Upper lobe of left lung (tissue), 6 donors: ENCODE results near the gene LRRC8D. TPM values are rescaled to one million over a fixed set of nuclear protein-coding genes. Genes with fewer than 3 reads are reported as not detected.

Experiments used
- ATAC-seq, 2 donors: fragments of 200-7000 bp; cut with Tn5 transposase; one replicate each; pipeline ENCODE4 v1.9.1; 2022; ENCODE audit warnings: mild to moderate bottlenecking in 2 of 2, moderate library complexity in 2 of 2; ENCODE audit not compliant: low FRiP score in 2 of 2
- DNase-seq, 2 donors: peaks; one replicate each; pipeline ENCODE4 v3.0.0-alpha.2; 2019 to 2020
- H3K27ac ChIP-seq, 4 donors: fragments of 200-600 bp; sonication (generic); one replicate each; pipeline ENCODE4 v1.5.1; 2016 to 2019
- H3K27me3 ChIP-seq, 4 donors: fragments of 200-600 bp; sonication (generic); one replicate each; pipeline ENCODE4 v1.5.1; 2017 to 2019
- H3K36me3 ChIP-seq, 4 donors: fragments of 200-600 bp; sonication (generic); one replicate each; pipeline ENCODE4 v1.5.1; 2016 to 2019
- H3K4me1 ChIP-seq, 4 donors: fragments of 200-600 bp; sonication (generic); one replicate each; pipeline ENCODE4 v1.5.1; 2018 to 2019
- H3K4me3 ChIP-seq, 4 donors: fragments of 200-600 bp; sonication (generic); one replicate each; pipeline ENCODE4 v1.5.1; 2017 to 2019; ENCODE audit warnings: mild to moderate bottlenecking in 2 of 4, moderate library complexity in 1 of 4
- H3K9me3 ChIP-seq, 4 donors: fragments of 200-600 bp; sonication (generic); one replicate each; pipeline ENCODE4 v1.5.1; 2018 to 2019
- EP300 ChIP-seq, 4 donors: sonication (generic); formaldehyde crosslinking; IDR thresholded peaks; one replicate each; pipeline ENCODE4 v1.5.1; 2017; ENCODE audit warnings: antibody characterized with exemption in 4 of 4, control low read depth in 2 of 4
- POLR2A ChIP-seq, 4 donors: fragments of 450-650 bp; IDR thresholded peaks; one replicate each; pipeline ENCODE4 v1.5.1; 2016 to 2017; ENCODE audit warnings: antibody characterized with exemption in 4 of 4, mild to moderate bottlenecking in 2 of 4
- POLR2AphosphoS5 ChIP-seq, 2 donors: sonication (generic); formaldehyde crosslinking; IDR thresholded peaks; one replicate each; pipeline ENCODE4 v1.5.1; 2017; ENCODE audit warnings: antibody characterized with exemption in 2 of 2
- WGBS, 2 donors: methylation state at CpG; one replicate each; pipeline ENCODE4 v1.1.5; 2017 to 2018; 5-methylcytosine and 5-hydroxymethylcytosine counted together
- total RNA-seq, 6 donors: library from RNA; depleted of rRNA in 4 of 6; stranded (reverse); fragments of >200 nt in 4 of 6; gene quantifications; one replicate each; pipeline versions ENCODE4 v1.1.0 to v1.2.1, GENCODE V29; 2016 to 2021
- TF ChIP-seq, protein P1 (sequence below), 6 experiments: fragments of 450-650 bp in 4 of 6; fragments of 200-600 bp in 2 of 6; sonication (generic) in 2 of 6; IDR thresholded peaks; one replicate each; pipeline ENCODE4 v1.5.1; 2016 to 2019; ENCODE audit warnings: antibody characterized with exemption in 6 of 6
- donor health status: DM: no; HTN: no; CAD: no; lungs with moderate emphysema.
- donor health status: DM: no; HTN: yes; CAD: no; lungs with severe emphysema.

The LRRC8D gene
- total RNA-seq, 6 donors from 2014 or later: 3.7 to 24.0 (median 12.2) TPM

DNA sequence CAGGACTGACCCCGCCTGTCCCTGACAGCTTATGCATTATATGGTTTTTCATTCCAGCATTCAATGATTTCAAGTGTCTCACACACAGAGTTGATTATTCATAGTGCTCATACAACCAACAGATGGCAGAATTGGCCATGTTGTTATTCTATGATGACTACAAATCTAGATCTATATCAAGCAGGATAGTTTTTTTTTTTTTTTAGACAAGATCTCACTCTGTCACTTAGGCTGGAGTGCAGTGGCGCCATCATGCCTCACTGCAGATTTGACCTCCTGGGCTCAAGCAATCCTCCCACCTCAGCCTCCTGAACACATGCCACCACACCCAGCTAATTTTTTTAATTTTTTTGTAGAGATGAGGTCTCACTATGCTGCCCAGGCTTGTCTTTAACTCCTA lies 40.1 kb upstream of the LRRC8D start:
- 65 to 86% methylated on average over 2 of the region's 2 CpGs for WGBS, 2 donors
- TF ChIP-seq EP300 (IDR thresholded peaks at IDR 0.05) (no peak), POLR2AphosphoS5 (IDR thresholded peaks at IDR 0.05) (no peak), POLR2A (IDR thresholded peaks at IDR 0.05) (no peak)
- TF ChIP-seq, protein P1, sequence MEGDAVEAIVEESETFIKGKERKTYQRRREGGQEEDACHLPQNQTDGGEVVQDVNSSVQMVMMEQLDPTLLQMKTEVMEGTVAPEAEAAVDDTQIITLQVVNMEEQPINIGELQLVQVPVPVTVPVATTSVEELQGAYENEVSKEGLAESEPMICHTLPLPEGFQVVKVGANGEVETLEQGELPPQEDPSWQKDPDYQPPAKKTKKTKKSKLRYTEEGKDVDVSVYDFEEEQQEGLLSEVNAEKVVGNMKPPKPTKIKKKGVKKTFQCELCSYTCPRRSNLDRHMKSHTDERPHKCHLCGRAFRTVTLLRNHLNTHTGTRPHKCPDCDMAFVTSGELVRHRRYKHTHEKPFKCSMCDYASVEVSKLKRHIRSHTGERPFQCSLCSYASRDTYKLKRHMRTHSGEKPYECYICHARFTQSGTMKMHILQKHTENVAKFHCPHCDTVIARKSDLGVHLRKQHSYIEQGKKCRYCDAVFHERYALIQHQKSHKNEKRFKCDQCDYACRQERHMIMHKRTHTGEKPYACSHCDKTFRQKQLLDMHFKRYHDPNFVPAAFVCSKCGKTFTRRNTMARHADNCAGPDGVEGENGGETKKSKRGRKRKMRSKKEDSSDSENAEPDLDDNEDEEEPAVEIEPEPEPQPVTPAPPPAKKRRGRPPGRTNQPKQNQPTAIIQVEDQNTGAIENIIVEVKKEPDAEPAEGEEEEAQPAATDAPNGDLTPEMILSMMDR (IDR thresholded peaks at IDR 0.05): peak in 1 of 6 experiments; percentile 14
- DNase-seq: no peak

DNA sequence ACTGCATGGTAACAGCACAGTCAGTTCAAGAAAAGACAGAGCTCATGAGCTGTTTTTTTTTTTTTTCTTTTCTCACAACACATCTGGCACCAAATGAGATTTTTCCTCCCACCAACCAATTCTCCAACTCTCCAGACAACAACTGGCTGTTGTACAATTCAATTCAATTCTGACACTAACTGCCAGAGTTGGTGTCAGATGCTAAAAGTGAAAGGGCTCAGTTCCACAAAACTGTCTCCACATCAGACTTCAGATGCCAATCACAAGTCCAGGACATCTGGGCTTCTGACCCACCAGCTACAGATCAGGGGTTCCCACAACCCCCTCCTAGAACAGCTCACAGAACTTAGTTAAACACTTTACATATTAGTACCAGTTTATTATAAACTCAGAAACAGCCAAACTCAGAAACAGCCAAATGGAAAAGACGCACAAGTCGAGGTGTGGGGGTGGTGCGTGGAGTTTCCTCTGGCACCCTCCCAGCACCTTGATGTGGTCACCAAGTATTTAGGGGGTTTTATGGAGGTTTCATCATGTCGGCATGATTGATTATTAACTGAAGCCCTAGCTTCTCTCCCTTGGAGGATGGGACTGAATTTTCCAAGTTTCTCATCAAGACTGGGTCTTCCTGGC lies 39.2 kb upstream of the LRRC8D start:
- H3K9me3 ChIP-seq: no peaks in the 10 kb centered on the region
- DNase-seq: no peak
- WGBS, 2 donors: 60 to 77% methylated on average over 4 of the region's 4 CpGs
- no peaks in the 10 kb centered on the region for H3K27me3 ChIP-seq
- H3K36me3 ChIP-seq: no peaks in the 10 kb centered on the region
- H3K4me1 ChIP-seq: no peaks in the 10 kb centered on the region
- H3K27ac ChIP-seq: no peak overlapping the region
- no peak for ATAC-seq
- TF ChIP-seq POLR2AphosphoS5 (IDR thresholded peaks at IDR 0.05) (no peak), EP300 (IDR thresholded peaks at IDR 0.05) (no peak), POLR2A (IDR thresholded peaks at IDR 0.05) (no peak)
- TF ChIP-seq, protein P1 (IDR thresholded peaks at IDR 0.05): no peak
- H3K4me3 ChIP-seq: no peak overlapping the region

More for the DNA sequence above, 40.1 kb upstream of the LRRC8D start:
- Histone ChIP-seq H3K36me3 (no peaks in the 10 kb centered on the region), H3K27ac (no peak overlapping the region), H3K4me3 (no peak overlapping the region), H3K4me1 (no peaks in the 10 kb centered on the region), H3K27me3 (no peaks in the 10 kb centered on the region), H3K9me3 (no peaks in the 10 kb centered on the region)
- ATAC-seq: no peak

DNA sequence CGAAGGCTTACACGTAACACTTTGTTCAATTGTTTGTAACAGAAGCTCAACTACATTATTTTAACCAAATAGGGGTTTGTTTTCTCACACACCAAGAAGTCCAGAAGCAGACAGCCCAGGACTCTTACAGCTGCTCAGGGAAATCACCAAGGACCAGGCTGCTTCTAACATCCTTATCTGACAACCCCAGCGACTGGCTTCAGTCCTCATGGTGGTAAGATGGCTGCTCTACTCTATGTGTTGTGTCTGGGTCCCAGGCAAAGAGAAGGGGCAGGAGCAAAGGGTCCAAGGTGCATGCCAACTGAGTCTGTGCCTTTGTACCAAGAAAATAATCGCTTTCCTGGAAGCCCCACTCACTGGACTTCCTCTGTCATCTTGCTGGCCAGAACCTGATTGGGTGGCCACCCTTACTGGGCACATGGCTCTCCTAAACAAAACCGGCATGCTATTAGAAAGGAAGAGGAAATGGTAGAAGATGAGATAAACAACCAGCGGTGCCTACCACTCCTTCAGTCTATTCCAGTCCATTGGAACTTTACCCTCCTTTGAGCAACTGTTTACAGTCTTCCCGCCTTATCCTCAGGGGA lies 34.1 kb upstream of the LRRC8D start:
- TF ChIP-seq POLR2A (IDR thresholded peaks at IDR 0.05): no peak
- no peak for TF ChIP-seq EP300 (IDR thresholded peaks at IDR 0.05)
- no peak for TF ChIP-seq POLR2AphosphoS5 (IDR thresholded peaks at IDR 0.05)
- TF ChIP-seq, protein P1 (IDR thresholded peaks at IDR 0.05): no peak

DNA sequence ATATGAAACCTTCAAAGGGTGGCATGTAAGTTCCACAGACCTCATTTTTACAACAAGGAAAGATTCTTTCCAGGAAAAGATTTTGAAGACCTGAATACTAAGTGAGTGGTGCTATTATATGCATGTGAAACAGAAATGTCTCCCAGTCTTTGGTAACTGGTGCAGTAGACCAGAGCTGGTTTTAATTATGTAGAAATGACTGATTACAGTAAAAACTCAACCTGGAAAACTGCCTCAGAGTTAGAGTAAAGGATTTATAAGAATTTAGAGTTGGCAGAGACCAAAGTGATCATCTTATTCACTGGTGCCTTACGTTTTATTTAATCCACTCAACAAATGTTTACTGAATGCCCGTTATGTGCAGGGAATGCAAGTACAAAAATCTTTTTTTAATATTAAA lies 30.2 kb upstream of the LRRC8D start:
- TF ChIP-seq POLR2A (IDR thresholded peaks at IDR 0.05): no peak
- H3K27me3 ChIP-seq: no peaks in the 10 kb centered on the region
- H3K27ac ChIP-seq: no peak overlapping the region
- DNase-seq: no peak
- no peaks in the 10 kb centered on the region for H3K9me3 ChIP-seq
- H3K4me1 ChIP-seq: no peaks in the 10 kb centered on the region
- no peak for ATAC-seq
- WGBS, 2 donors: 75 to 83% methylated on average over 2 of the region's 2 CpGs
- no peak overlapping the region for H3K4me3 ChIP-seq
- H3K36me3 ChIP-seq: no peaks in the 10 kb centered on the region

More for the DNA sequence above, 34.1 kb upstream of the LRRC8D start:
- no peak overlapping the region for H3K4me3 ChIP-seq
- H3K27ac ChIP-seq: no peak overlapping the region
- ATAC-seq (no peak), DNase-seq (no peak)
- H3K4me1 ChIP-seq: no peaks in the 10 kb centered on the region
- no peaks in the 10 kb centered on the region for H3K36me3 ChIP-seq
- H3K27me3 ChIP-seq: no peaks in the 10 kb centered on the region
- no peaks in the 10 kb centered on the region for H3K9me3 ChIP-seq
- WGBS, 2 donors: 60 to 66% methylated on average over 7 of the region's 7 CpGs

DNA sequence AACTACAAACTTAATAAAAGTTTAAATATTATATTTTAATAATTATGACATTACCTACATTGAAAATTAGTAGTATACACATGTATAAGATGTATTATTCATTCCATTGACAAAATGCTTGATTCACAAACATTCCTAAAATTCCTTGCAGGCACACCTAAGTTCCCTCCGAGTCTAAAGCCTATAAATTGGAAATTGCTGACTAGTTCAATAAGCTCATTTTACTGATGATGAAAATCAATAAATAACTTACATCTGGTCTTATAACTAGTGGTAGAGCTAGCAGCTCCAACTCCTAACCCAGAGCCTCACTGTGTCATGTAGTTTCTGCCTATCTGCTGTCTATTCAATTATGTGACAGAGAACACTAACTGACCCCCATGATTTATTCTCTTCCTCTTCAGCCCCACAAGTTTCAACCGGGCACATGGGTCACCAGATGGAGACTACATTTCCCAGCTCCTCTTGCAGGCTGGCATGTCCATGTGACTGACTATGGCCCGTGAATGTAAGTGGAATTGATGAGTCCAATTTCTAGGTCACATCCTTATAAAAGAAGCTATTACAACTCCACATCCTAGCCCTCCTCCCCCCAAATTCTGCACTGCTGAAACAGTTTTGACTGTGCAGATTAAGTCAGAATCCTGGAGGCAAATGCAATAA lies 29.6 kb upstream of the LRRC8D start:
- H3K27ac ChIP-seq: no peak overlapping the region
- ATAC-seq: no peak
- 67 to 72% methylated on average over 3 of the region's 3 CpGs for WGBS, 2 donors
- H3K4me3 ChIP-seq: no peak overlapping the region
- TF ChIP-seq, protein P1 (IDR thresholded peaks at IDR 0.05): no peak
- H3K9me3 ChIP-seq: no peaks in the 10 kb centered on the region
- H3K4me1 ChIP-seq: no peaks in the 10 kb centered on the region
- no peak for DNase-seq
- no peaks in the 10 kb centered on the region for H3K27me3 ChIP-seq
- H3K36me3 ChIP-seq: no peaks in the 10 kb centered on the region
